NCI-H1048 (cell line): ENCODE measurements around the gene RNF13.

Source experiments
- DNase-seq: peaks from one replicate; lab custom pipeline; 2025; lab: John Stamatoyannopoulos, UW

The RNF13 gene, protein sequence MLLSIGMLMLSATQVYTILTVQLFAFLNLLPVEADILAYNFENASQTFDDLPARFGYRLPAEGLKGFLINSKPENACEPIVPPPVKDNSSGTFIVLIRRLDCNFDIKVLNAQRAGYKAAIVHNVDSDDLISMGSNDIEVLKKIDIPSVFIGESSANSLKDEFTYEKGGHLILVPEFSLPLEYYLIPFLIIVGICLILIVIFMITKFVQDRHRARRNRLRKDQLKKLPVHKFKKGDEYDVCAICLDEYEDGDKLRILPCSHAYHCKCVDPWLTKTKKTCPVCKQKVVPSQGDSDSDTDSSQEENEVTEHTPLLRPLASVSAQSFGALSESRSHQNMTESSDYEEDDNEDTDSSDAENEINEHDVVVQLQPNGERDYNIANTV

DNA sequence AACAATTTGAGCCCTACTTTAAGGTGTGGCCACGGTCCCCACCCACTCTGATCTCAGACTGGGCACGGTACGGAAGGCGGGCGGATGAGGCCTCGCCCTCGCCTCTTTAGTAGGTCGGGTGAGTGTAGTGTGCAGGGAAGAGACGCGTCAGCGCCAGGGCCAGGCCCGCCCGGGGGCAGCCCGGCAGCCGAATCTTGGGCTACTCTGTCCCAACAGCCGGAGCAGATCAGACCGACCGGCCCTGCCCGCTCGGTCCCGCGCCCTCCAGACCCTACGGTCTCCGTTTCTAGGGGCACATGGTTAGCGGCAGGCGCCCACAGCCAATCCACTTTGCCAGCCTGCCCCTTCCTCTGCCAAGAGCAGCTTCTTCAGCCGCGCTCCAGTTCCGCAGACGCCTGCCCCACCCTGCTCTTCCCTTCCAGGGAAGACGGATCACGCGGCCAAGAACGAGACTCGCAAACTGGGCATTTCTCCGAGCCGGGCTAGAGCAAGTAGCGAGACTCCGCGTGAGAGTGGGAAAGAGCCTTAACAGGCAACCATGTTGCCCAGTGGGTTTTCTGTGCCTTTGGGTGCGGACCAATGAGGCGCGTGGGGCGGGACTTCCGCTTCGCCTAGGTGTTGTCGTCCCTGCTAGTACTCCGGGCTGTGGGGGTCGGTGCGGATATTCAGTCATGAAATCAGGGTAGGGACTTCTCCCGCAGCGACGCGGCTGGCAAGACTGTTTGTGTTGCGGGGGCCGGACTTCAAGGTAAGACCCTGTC, at the start of gene RNF13:
Gene RNF13 (plus strand): TSS at position 610 of the 761 bp plus-strand sequence. CDS start 32,812 bp downstream, outside the sequence.
- DNase-seq: peak; percentile 80

- DNase-seq: no peak
Measured at GRCh38 chr3:149763565-149764195, 49.3 kb upstream of the RNF13 start.

- no peak for DNase-seq
Measured at GRCh38 chr3:149764302-149764701, 48.7 kb upstream of the RNF13 start.

DNA sequence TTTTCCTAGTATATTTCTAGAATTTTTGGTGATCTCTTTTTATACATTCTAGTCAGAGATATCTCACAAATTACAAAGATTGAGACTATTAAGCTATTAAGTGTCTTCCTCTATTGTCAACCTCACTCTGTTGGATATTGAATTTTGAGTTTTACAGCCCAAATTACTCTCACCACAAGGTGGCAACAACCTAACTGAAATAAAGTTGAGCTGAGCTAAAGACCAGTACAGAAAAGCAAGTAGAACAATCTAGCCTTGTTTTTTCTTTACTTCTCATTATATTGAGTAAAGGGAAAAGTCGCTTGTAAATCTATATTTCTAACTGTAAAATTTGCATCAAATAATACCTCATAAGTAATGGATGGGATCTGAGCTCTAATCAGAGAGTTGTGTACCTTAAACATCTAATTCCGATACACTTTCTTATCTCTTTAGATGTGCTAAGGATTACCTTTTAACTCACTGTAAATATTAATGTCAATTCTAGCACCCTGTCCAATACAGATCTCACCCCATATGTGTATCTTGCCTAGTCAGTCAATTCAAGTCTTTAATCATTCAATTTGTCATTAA, 47.2 kb upstream of the RNF13 start:
- no peak for DNase-seq

DNA sequence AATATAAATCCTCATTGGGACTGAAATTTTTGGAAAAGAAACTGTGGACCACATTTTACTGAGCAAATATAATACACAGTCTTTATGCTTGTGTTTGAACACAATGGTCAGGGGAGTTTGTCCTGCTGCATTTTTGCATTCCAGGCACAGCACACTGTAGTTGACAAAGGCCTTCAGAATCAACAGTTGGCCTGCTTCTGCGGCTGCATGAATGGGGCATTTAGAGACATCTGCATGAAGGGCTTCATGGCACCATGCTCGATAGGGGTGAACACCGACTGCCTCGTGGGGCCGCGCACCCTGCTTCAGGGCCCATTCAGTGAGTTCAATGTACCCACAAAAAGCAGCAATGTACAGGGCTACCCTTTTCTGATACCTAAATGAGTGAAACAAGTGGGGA, 45.3 kb upstream of the RNF13 start:
- DNase-seq: no peak

- DNase-seq: no peak
Measured at GRCh38 chr3:149768704-149769103, 44.3 kb upstream of the RNF13 start.

- DNase-seq: no peak
Measured at GRCh38 chr3:149770246-149770645, 42.8 kb upstream of the RNF13 start.

DNA sequence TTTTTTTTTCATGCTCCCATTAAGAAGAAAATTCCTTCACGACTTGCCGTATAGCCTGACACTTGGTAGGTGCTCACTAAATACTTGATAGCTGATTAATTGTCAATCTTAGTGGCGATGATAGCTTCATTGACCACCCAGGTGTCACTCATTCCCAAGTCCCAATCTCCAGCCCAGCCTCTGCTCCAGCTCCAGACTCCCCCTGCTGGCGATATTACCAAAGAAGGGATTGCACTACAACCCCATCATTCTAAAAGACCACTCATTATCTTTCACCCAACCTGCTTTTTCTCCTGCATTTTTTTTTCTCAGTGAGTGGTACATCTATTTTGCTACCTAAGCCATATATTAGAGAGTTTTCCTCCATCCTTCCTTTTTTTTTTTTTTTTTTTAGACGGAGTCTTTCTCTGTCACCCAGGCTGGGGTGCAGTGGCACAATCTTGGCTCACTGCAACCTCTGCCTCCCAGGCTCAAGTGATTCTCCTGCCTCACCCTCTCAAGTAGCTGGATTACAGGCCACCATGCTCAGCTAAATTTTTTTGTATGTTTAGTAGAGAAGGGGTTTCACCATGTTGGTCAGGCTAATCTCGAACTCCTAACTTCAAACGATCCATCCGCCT, 41.3 kb upstream of the RNF13 start:
- DNase-seq: peak; percentile 55

DNA sequence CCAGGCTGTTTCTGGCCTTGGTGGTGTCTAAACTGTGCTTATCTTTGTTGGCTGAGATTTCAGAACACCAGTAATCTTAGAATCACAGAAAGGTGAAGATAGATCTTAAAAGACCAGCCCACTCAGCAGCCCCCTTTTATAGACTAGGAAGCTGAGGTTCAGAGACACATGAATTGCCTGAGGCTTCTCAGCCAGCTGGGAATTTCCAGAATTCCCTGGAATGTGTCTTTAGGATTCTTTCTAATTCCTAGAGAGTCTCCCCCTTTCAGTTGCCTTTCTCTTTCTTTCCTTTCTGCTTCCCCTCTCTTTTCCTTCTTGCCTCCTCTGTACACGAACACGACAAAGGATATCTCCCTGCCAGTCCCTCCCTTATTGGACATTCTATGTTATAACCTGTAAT, 40.2 kb upstream of the RNF13 start:
- DNase-seq: no peak

GRCh38 chr3:149776170-149776569, 36.8 kb upstream of the RNF13 start:
- DNase-seq: no peak

DNA sequence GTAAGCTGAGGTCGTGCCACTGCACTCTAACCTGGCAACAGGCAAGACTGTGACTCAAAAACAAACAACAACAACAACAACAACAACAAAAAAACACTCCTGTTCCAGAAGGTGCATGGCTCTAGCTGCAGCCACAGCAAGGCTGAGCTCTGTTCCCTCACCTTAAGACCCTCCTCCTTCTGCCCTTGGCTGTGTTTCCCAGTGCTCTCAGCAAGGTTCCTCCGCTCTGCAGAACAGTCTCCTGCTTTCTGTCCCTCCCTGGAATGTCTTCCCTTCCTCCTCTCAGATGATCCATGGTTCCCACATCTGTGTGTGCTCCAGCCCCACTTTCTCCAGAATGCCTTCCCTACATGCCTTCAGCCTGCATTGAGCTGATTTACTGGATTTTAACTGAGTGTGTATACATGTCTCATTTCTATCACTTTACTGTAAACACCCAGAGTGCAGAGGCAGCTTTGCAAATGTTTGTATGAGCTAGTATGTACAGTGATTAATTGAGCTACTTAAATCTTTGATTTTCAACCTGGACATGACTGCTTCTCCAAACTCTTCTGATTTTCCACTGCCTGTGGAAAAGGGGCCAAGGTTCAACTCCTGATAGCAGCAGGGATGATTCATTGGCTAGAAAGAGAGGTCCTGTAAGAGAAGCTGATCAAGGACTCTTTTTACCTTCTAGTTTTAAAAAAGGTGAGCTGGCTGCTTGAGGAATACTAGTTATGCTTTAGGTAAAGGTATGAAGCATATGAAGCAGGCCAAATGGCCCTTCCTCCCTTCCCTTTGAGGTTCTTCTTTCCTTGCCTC, 35.4 kb upstream of the RNF13 start:
- DNase-seq: no peak

GRCh38 chr3:149781211-149781610, 31.8 kb upstream of the RNF13 start:
- no peak for DNase-seq

DNA sequence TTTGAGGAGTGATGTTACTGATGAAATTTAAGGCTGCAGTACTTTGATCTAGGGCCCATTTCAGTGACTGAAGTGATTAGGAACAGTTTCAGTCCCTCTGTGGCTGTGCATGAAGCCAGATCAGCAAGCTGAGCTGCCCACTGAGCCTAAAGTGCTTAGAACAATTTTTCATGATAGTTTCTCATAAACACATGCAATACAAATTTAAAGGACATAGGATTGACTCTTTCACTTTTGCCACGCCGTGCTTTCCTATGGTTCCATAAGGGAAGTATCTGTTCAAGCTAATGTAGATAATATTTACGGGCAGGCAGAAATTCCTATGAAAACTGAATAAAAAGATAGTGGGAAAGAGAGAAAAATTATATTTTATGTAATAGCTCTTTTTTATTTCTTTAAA, 31.3 kb upstream of the RNF13 start:
- DNase-seq: no peak

- no peak for DNase-seq
Measured at GRCh38 chr3:149783576-149783975, 29.4 kb upstream of the RNF13 start.

GRCh38 chr3:149784064-149784704, 28.8 kb upstream of the RNF13 start:
- no peak for DNase-seq

DNA sequence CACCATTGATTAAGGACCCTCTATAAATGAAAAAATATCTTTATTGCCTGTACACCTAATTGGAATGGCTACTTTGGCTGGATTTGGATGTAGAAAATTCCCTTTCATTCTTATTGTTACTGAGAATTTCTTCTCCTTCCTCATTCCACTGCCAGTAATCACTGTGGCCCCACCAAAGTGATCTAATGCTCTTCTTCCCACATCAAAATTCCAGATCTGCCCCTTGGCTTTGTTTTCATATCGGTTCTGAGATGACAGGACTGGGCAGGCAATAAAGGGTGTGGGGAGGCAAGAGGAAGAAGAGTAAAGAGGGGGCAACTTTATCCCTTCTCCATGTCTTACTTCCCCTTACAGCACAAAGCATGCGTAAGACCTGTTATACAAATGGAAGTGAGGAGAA, 22.7 kb upstream of the RNF13 start:
- no peak for DNase-seq

DNA sequence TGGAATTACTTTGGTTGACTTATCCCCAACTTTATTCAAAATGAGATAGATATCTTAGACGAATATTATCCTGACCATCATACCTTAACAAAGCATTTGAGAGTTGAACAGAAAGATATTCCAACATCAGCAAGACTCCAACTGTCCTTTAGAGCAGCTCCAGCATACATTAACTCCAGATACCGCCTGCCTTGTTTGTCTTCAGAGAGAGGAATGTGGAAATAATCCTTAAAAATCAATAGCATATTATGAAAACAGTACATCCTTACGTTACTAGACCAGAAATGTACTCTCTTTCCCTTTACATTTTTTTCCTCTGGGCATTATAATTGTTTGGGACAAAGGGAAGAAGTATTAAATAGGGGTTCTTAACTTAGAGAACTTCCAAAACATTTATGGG, 22.3 kb upstream of the RNF13 start:
- no peak for DNase-seq

GRCh38 chr3:149792452-149793270, 20.4 kb upstream of the RNF13 start, which contains the start of gene ANKUB1:
Gene ANKUB1, minus strand, starts transcription at chr3:149792554. Its CDS starts 188 bp downstream, at chr3:149792366.
- DNase-seq: peak; percentile 30

GRCh38 chr3:149796026-149796425, 17.0 kb upstream of the RNF13 start:
- DNase-seq: no peak

DNA sequence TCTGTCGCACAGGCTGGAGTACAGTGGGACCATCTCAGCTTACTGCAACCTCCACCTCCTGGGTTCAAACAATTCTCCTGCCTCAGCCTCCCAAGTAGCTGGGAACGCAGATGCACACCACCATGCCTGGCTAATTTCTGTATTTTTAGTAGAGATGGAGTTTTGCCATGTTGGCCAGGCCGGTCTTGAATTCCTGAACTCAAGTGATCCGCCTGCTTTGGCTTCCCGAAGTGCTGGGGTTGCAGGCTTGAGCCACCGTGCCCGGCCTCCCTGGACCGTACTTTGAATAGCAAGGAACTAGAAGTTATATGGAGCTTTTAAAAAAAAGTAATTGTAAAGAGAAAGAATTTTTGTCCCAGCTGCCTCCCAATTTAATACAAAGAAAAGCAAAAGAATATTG, 12.3 kb upstream of the RNF13 start:
- DNase-seq: no peak
